Stimulated activated CD4-positive, alpha-beta T cell treated with anti-CD3 and anti-CD28 coated beads, Interleukin-15, amount 100 ng/mL, for 1 hour (primary cell): Measurements from ENCODE around the gene SCAMP5.

Experiments
- DNase-seq, 2 donors: peaks; one replicate each; pipeline ENCODE4 v3.0.0-alpha.2; 2020; ENCODE audit warnings: low read depth in 1 of 2, low spot score in 1 of 2

SCAMP5 gene

DNA sequence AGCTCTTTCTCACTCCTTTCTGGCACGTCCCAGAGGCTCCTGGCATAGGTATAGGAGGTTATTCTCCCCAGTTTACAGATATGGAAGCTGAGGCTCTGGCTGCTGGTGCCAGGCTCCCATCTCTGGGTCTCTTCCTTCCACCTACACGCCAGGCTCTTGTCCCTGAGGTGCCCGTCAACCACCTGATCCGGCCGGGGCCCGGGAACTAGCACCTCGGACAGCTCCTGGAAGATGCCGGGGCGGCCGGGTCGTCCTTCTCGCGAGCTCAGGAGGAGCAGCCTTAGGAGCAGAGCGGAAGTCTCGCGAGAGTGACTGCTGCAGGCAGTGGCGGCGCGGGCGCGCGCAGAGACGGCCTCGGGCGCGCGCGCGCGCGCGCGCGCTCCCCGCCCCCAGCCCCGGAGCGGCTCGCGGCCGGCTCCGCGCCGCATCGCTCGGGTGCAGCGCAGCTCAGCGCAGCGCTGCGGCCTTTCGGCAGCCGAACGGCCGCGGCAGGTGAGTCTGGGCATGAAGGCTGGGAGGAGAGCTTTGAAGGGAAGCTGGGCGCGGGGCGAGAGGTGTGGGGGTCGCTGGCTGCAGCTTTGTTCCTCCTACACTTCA lies at the start of gene SCAMP5:
SCAMP5 (plus strand) TSS at position 382 of the 597 bp plus-strand sequence. CDS start 16,277 bp downstream, outside the sequence.
- peak; percentile 78 to 80 for DNase-seq

GRCh38 chr15:74950078-74950908 lies 45.1 kb upstream of the SCAMP5 start:
- DNase-seq, result peak; percentile 48 to 55

- no peak for DNase-seq
Observed at GRCh38 chr15:74951006-74951405, 44.4 kb upstream of the SCAMP5 start.

DNA sequence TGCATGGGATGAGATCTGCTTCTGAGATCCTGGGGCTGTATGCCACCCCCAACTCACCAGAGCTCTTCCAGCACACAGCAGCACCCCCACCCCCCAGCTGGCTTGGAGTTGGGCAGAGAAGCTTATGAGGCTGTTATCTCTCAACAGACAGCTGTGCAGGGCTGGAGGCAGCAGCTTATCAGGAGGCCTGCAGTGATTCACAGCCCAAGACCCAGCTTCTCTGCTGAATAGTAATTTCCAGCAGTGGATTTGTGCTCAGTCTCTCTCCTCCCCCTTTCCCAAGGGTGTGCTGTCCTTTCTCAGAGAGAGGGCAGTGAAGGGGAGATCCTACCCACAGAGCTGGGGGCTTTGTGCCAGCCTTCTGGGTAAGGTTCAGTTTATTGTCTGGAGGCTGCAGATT lies 40.8 kb upstream of the SCAMP5 start:
- DNase-seq, result no peak

DNA sequence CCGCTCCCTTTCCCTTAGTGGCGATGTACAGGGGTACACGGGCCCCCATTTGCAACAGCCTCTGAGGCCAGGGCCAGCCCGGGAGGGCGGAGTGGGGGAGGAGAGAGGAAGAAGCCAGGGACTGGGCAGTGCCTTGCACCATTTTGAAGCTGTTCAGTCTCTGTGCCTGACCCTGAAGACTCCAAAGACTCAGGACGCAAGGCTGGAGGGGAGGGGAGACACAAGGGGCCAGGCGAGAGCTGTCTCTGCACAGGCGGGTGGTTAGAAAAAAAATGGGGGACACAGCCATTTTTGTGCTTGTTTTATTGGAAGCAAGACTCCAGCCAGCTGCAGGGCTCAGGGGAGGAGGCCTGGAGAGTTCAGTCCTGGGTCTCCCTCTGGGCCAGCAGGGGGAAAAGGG lies 40.3 kb upstream of the SCAMP5 start:
- DNase-seq, result no peak

- peak; percentile 38 to 59 for DNase-seq
Observed at GRCh38 chr15:74955796-74956647, 39.3 kb upstream of the SCAMP5 start.

GRCh38 chr15:74956648-74957475 lies 38.5 kb upstream of the SCAMP5 start, which contains the start of gene RPP25:
RPP25 (minus strand) TSS chr15:74956772; CDS start chr15:74956583, 189 bp downstream.
- peak; percentile 44 to 73 for DNase-seq

GRCh38 chr15:74957476-74958035 lies 37.8 kb upstream of the SCAMP5 start:
- DNase-seq, result no peak

- no peak for DNase-seq
Observed at GRCh38 chr15:74958320-74958907, 36.9 kb upstream of the SCAMP5 start.

GRCh38 chr15:74958908-74959585 lies 36.3 kb upstream of the SCAMP5 start:
- no peak for DNase-seq

DNA sequence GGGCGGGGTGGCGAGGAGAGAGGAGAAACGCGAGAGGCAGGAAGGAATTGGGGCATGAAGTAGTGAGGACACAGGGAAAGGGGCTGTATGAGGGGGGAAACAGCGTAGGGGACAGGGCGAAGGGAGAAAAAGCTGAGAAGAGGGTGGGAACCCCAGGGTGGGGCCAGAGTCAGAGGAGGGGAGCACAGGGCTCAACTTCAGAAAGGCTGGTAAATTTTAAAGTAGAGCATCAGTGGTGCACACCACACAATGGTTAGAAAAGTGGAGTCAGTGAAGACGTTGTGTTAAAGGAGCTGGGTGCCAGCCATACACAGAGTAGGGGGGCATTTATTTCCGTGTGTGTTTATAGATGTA lies 35.8 kb upstream of the SCAMP5 start:
- no peak for DNase-seq

DNA sequence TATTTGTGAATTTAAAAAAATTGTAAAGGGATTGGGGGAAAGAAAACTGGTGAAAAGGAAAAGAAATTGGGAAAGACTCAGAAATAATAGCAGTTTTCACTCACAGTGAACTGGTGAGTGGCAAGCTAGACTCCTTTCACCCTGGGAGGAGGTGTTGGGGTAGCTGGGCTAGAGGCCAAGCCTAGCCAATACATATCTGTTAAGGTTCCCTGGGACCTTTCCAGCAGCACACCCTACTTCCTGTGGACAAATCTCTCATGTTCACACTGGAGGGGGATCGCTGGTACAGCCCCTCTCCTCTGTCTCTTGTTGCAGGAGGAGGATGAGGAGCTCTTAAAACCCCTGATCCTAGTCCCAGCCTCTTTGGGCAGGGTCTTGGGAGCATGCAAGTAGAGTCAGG lies 35.1 kb upstream of the SCAMP5 start:
- DNase-seq, result no peak

DNA sequence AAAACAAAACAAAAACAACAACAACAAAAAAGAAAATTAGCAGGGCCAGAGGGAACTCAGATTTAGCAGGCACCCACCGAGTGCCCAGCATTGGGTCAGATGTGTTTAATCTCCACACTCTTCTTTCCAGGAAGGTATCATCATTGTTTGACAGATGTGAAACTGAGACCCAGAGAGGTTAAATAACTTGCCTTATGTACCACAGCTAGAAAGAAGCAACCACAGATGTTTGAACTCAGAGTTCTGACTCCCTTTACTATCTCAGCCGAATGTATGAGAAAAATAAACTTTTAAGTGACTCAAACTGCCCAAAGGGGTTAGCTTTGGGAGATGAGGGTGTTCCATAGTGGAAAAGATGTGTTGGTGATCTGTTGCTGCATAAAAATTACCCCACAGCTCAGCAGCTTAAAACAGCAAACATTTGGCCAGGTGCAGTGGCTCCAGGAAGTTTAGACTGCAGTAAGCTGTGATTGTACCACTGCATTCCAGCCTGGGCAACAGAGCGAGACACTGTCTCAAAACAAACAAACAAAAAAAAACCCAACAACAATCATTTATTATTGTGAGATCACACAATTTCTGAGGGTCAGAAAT lies 34.3 kb upstream of the SCAMP5 start:
- no peak for DNase-seq

GRCh38 chr15:74961616-74962015 lies 33.7 kb upstream of the SCAMP5 start:
- no peak for DNase-seq

GRCh38 chr15:74962219-74962618 lies 33.1 kb upstream of the SCAMP5 start:
- DNase-seq, result no peak

GRCh38 chr15:74962671-74963070 lies 32.7 kb upstream of the SCAMP5 start:
- DNase-seq, result no peak

- no peak for DNase-seq
Observed at GRCh38 chr15:74963213-74963612, 32.1 kb upstream of the SCAMP5 start.

- no peak for DNase-seq
Observed at GRCh38 chr15:74964794-74965193, 30.6 kb upstream of the SCAMP5 start.

GRCh38 chr15:74967670-74968069 lies 27.7 kb upstream of the SCAMP5 start:
- no peak for DNase-seq
